Stimulated activated naive CD4-positive, alpha-beta T cell treated with Interleukin-2 at 50 U/mL for 16 hours (primary cell): ENCODE results near the gene ZBTB17.
A peak's percentile ranks its signal among the peaks of the same experiment; 100 is the strongest.
"Not testable (repeated sequence)": the region's sequence is repeated elsewhere in the genome, so short reads cannot be mapped to it uniquely, and the experiment has no call there.

Experiments
- DNase-seq: peaks from one replicate; lab custom pipeline; 2025; lab: John Stamatoyannopoulos, UW

ZBTB17 gene

DNA sequence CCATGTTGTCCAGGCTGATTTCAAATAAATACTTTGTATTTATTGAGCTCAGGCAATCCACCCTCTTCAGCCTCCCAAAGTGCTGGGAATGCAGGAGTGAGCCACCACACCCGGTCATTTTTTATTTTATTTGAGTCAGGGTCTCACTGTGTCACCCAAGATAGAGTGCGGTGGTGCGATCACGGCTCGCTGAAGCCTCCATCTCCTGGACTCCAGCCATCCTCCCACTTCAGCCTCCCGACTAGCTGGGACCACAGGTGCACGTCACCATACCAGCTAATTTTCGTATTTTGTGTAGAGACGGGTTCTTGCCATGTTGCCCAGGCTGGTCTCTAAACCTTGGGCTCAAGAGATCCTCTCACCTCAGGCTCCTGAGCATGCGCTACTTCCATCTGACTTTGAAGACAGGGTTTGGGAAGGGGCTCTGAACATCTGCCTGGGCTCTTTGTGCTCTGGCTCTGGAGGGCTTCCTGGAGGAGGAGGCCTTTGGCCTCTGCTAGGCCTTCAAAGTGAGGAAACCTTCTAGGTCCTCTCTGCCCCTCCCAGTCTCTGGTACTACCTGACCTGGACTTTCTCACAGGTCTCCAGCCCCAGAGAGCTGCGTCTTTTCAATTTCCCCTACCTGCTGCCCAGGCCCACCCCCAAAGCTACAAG is 36.2 kb upstream of the ZBTB17 start:
- no peak for DNase-seq

DNA sequence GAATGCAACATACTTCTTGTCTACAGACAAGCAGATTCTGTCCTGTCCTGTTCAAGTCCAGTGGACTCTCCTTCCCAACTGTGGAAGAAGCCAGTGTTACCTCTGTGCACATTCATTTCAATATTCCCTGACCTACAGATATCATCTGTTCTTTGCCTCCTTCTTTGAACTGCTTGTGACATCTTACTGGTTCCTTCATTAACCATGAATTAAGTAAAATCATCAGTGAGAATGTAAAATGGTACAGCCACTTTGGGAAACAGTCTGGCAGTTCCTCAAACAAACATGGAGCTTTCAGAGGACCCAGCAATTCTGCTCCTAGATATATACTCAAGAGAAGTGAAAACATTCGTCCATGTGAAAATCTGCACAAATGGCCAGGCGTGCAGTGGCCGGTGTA is 34.9 kb upstream of the ZBTB17 start:
- DNase-seq, result no peak

DNA sequence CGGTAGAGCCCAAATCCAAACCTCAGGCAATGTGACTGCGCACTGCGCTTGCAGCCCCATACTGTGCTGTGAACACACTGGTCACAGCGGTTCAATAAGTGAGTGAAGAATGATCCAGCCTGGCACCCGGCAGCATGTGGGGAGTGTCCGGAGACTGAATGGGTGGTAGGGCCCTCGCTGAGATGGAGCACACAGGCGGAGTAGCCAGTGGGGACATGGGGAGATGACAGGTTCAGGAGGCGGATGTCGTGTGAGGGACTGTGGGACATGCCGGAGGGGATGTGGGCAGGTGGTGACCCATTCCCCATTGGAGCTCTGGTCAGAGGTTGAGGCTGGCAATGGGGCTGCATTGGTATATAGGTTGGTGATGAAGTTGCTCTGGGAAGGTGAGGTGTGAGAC is 33.8 kb upstream of the ZBTB17 start:
- DNase-seq, result no peak

DNA sequence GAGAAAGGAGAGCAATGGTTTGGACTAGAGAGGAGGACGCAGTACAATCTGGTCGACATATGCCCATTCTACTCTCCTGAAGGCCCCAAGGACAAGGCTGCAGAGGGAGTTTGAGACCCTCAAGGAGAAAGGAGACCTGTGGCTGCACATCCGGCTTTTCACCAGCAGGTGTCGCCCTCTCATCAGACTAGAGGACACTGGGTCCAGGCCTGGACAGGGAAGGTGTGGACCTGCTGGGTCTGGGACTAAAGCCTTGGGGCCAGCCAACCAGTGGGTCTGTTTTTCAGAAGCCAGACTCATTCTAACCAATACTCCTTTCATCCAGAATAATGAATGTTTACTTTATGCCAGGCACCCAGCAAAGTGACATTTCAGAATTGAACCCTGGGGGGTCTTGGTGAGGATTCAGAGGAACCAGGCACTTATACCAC is 33.1 kb upstream of the ZBTB17 start:
- DNase-seq, result peak; percentile 53

DNA sequence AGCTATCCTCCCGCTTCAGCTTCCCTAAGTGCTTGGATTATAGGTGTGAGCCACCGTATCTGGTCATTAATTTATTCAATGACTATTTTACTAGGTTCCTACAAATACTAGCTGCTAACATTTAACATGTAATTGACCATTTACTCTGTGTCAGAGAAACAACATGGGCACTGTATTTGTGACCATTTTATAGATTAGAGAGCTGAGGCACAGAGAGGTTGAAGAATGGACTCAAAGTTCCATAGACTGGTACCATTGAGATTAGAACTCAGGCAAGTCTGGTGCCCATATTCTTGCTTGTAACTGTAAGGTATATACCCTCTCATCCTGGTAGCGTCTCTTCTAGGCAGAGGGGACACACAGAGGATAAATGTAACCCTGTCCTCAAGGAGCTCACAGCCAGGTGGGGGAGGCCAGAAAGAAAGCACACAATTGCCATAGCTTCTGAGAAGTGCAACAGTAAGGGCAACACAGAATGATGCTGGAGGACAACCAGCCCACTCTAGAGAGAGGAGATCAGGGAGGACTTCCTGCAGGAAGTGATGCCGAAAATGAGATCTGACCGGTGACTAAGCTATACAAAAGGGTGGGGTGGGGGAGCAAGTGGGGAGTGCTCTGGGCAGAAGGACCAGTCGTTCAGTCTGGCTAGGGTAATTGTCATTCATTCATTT is 31.9 kb upstream of the ZBTB17 start:
- no peak for DNase-seq

DNA sequence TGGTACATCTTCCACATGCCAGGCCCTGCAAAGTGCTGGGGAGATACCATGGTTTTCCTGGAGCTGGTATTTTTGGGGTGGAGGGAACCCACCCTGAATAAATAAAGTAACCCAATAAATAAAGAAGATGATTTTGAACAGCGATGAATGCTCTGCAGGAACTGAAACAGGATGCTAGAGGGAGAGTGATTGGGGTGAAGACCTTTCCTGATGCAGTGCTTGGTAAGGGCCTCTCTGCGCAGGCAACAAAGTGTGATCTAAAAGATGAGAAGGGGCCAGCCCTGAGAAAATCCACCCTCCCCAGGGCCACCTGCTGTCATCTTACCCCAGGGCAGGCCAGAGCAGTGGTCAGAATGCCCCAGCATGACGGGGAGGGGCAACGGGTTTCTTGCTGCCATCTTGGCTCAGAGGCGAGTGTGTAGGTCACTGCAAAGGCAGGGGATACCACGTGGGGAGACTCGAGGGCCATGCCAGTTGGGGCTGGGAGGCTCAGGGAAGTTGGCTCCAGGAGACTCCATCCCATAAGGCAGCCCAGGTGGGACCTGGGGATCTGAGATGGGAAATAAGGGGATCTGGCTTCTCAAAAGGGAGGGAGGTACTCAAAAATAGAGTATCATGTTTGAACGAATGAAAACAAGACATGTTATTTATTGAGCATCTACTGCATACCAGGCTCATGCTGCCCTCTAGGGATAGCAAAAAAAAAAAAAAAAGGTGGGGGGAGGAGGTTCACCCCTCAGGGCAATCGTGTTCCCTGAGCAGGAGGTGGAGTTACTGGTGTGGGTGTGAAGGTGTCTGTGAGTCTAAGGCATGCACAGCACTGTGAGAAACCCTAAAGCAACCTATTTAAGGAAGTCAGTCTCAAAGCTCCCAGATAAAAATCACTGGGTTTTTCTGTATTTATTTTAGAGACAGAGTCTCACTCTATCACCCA is 30.9 kb upstream of the ZBTB17 start:
- no peak for DNase-seq

DNA sequence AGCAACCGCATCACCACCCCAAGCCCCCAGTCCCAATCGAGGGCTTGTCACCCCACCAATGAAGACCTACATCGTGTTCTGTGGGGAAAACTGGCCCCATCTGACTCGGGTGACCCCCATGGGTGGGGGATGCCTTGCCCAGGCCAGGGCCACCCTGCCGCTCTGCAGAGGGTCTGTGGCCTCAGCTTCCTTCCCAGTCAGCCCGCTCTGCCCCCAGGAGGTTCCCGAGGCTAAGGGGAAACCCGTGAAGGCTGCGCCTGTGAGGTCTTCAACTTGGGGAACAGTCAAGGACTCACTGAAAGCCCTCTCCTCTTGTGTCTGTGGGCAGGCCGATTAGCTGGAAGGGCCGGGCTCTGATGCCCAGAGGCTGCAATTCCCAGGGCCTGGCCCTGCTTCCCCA is 30.1 kb upstream of the ZBTB17 start:
- DNase-seq, result no peak

DNA sequence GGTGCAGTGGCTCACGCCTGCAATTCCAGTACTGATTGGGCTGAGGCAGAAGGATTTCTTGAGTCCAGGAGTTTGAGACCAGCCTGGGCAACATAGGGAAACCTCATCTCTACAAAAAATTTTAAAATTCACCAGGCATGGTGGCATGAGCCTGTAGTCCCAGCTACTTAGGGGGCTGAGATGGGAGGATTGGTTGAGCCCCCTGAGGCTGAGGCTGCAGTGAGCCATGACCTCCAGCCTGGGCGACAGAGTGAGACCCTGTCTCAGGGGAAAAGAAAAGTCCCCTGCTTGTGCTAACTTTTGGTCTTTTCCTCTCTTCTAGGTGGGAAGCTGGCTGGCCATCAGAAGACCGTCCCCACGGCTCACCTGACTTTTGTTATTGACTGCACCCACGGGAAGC is 29.7 kb upstream of the ZBTB17 start:
- DNase-seq, result no peak

DNA sequence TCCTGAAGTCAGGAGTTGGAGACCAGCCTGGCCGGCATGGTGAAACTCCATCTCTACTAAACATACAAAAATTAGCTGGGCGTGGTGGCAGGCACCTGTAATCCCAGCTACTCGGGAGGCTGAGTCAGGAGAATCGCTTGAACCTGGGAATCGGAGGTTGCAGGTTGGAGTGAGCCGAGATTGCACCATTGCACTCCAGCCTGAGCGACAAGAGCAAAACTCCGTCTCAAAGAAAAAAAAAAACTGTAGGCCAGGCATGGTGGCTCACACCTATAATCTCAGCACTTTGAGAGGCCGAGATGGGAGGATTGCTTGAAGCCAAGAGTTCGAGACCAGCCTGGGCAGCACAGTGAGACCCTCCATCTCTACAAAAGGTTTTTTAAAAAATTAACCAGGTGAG is 25.4 kb upstream of the ZBTB17 start:
- not testable (repeated sequence) for DNase-seq

DNA sequence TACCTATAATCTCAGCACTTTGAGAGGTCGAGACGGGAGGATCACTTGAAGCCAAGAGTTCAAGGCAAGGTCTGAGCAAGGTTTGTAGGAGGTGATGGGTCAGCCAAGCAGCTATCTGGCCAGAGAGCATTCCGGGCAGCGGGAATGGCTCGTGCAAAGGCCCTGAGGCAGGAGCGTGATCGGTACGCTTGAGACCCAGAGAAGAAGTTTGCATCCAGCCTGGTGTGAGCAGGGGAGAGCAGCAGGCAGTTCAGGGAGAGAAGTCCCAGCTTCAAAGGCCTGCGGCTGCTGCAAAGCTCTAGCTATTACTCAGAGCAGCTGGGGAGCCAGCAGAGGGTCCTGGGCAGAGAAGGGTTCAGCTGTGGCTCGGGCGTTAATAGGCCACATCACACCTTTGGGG is 23.0 kb upstream of the ZBTB17 start:
- DNase-seq, result no peak

DNA sequence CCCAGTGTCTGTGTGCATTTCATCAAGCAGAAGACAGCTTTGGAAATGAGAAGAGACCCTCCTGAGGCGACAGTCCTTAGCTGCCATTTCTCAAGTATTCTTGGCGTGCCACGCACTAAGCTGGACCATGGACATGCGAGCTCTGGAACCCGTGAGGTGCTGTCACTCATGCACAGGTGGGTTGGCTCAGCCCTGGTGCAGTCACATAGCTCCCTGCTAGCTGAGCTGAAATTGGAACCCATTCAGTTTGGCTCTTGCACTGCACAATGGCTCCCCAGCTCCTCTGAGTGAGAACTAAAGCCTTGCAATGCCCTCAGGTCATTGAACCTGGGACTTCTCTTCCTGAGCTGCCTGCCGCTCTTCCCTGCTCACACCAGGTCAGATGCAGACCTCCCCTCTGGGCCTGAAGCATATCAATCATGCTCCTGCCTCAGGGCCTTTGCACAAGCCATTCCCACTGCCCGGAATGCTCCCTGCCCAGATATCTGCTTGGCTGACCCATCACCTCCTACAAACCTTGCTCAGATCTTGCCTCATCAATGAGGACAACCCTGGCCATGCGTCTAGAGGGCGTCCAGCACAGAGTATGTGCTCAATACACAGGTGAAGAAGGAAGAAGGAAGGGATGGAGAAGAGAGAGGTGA is 21.9 kb upstream of the ZBTB17 start:
- DNase-seq, result no peak

DNA sequence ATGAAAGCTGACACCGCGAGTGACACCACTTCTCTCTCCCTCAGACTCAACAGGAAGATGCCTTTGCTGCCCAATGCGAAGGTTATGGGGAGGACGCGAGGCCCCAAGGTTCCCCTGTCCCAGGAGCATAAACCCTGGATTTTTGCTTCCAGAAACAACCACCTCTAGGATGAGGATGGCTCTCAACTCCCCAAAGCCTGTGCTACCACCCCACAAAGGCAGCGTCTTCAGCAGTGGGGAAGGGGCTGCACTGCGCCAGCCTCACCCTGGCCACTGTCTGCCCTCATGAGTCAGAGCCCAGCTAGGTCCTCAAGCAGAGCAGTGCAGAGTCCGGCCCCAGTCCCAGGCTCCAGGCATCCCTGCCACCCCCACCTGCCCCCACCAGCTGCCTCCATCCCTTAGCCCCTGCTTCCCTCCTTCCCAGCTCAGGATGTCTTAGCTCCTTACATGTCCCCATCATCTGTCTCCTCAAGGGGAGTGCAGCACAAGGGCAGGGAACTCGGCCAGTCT is 21.2 kb upstream of the ZBTB17 start:
- DNase-seq, result no peak

DNA sequence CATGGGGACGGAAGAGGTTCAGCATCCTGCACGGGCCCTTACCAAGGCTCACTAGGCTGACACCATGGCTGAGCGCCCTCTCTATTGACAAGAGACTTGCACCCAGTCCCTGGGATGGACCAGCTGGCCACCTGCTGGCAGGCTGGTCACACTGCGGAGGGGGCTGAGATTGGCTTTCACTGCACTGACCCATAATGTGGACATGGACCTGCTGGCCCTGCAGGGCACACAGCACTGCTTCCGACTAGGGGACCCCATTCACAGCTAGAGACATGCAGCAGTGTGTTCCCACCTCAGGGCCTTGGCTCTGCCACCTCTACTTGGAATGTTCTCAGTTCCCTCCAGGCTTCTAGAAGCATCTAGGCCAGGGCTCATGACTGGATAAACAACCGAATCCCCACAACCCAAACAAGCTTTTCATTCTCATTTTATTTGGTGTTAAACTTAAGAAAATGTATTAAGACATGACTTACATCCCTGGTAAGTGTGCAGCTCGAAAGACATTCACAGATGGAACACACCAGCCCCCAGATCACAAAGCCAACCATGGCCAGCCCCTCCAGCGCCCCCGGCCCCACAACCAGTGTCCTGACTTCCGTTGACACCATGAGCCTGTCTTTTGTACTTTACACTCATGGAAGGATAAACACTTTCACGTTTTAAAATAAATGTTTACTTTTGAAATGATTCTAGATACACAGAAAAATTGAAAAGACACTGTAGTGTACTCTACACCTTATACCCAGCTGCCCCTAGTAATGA is 18.9 kb upstream of the ZBTB17 start:
- DNase-seq, result peak; percentile 19

DNA sequence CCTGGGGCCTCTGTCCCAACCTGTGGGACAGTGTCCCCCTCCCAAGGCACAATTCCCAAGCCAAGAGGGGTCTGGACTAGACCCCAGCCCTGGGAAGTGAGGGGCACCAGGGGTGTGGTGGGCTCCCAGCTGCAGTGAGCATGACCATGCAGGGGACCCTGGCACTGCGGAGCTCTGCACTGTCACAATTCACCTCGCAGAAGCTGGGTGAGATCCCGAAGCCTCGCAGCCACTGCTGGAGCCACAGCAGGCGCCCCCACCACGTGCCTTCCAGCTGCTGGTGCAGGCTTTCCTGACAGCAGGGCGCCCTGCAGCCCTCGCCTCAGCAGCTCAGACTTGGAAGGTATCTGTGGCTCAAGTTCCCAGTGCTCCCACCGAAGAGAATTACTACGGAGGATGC is 18.2 kb upstream of the ZBTB17 start:
- no peak for DNase-seq

DNA sequence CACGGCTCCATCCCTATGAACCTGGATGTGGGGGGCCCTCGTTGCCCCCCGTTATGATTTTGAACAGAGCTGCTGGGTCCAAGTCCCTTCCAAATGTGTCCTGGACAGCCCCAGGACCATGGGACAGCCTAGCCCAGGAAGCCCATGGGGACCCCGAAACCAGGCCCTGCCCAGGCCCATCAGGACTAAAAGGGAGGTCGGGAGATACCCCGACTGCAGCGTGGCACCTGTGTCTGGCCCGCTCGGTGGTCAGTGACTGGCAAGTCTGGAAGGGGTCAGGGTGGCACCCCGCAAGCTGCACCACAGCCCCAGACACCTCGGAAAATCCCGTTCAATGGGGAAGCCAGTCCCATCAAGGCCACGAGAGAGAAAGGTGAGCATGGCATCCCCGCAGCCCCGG is 17.8 kb upstream of the ZBTB17 start:
- no peak for DNase-seq

DNA sequence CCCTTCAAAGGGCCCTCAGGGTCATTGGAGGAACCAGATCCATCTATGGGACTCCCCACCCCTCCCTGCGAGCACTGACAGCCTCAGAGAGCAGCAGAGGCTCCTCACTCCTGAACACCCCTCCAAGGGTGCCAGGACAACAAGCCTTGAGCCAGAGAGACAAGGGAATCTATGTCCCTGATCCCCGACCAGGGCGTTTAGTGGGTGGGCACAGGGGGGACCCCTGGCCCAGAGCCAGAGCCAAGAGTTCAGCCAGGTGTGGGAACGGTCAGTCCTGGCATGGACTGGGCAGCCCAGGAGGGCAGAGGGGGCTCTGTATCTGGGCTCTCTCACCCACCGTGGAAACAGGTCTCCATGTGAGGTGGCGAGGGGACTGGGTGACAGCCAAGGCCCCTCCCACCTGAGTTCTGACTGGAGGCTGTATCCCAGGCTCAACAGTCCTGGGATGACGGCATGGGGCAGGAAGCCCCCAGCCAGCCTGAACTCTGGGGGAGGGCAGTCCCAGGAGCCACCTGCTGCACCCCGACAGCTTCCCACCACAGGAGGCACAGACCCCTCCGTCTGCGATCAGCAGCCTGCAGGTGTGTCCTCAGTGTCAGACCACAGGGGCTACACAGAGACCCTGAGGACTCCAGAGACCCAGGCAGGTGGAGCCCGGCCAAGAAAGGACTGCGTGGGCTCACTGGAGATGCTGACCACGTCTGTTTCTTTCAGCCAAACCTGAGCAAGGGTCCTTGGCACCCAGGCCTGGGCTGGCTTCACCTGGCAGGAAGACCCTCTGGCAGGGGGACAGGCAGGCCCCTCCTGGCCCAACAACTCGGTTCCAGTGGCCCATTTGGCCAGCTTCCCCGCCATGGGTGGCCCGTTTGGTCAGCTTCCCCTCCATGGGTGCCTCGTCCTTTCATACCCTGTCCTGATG is 16.9 kb upstream of the ZBTB17 start:
- DNase-seq, result no peak

DNA sequence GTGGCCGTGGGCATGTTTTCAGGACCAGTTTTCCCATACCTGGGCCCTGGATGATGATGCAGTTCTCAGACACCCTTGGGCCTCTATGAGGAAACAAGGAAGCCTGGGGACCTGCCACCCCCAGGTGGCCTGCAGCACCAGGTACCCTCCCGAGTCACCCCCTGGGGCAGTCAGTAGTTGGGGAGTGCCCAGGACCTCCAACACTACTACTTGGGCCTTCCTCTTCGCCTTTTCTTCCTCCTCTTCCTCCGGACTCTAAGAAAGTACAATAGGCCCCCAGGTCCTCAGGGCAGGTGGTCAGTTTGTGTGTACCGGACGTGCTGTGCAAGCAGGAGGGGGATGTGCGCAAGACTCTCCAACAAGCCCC is 16.3 kb upstream of the ZBTB17 start:
- DNase-seq, result no peak

DNA sequence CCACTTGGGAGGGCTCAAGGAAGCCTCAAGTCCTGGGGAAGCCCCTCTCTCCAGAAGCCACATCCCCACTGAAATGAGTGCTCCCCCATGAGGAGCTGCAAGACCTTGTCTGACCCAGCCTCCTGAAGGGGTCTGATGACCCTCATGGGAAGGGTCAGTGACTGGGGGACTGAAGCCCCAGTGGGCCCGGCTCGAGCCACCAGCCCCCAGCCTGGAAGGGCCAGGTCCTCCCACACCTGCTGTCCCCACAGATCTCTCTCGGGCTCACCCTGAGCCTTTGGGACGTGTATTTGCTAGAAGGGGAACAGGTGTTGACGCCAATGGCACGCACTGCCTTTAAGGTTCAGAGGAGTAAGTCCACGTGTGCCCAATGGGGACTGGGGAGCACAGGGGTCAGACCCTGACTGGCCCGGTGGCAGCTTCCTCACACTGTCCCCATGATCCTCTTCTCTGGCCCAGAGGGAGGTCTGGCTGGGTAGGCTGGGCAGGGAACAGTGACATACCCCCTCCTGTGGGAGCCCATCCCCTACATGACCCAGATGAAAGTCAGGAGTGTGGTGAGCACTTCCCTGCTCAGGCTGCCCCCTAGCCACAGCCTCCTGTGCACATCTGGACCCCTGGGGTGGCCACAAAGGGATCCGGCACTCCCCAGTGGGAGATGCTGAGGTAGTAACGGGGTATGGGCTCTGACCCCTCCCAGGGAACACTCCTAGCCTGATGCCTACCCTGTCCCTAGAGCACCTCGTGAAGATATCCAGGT is 15.7 kb upstream of the ZBTB17 start:
- no peak for DNase-seq

DNA sequence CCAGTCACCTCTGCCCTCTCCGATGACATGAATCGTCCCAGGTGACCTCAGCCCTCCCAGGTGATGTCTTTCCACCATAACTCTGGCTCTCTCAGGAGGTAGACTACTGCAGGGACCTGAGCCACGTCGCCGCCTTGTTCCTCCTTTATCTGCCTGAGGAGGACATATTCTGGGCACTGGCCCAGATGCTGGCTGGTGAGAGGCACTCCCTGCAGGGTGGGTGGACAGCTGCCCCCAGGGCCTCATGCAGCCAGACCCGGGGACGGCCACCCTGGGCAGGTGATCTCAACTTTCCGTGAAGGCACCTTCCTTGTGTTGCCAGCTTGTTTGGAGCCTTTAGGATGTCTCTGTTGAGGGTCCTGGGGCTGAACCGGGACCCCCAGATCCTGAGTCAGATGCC is 13.9 kb upstream of the ZBTB17 start:
- no peak for DNase-seq
